HL-60 (cell line): ENCODE measurements around the gene PAM16.

Experiments
- DNase-seq, 2 experiments: peaks; one replicate each; pipeline ENCODE4 v3.0.0-alpha.2; 2010 to 2020; ENCODE audit warnings: low read depth in 1 of 2, low spot score in 1 of 2
- H3K27ac ChIP-seq: fragments of 250-450 bp; sonication (Bioruptor Pico); replicated peaks from 2 replicates; pipeline ENCODE4 v1.5.1; 2020; ENCODE audit warnings: mild to moderate bottlenecking, moderate library complexity
- H3K27me3 ChIP-seq: fragments of 250-450 bp; sonication (Bioruptor Pico); 2 replicates; pipeline ENCODE4 v1.5.1; 2021; ENCODE audit warnings: mild to moderate bottlenecking, moderate library complexity; ENCODE audit not compliant: insufficient read depth, poor library complexity, severe bottlenecking
- H3K4me3 ChIP-seq: replicated peaks from 2 replicates; pipeline ENCODE4 v1.5.1; 2011; ENCODE audit warnings: mild to moderate bottlenecking, control low read depth, low read length; ENCODE audit not compliant: insufficient read depth
- GABPA ChIP-seq: IDR thresholded peaks from 2 replicates; pipeline ENCODE4 v1.6.1; 2012; ENCODE audit warnings: low read depth
- POLR2AphosphoS5 ChIP-seq: IDR thresholded peaks from 2 replicates; pipeline ENCODE4 v1.6.1; 2012; ENCODE audit warnings: low read depth
- SPI1 ChIP-seq: IDR thresholded peaks from 2 replicates; pipeline ENCODE4 v1.6.1; 2012; ENCODE audit warnings: low read depth, mild to moderate bottlenecking, borderline replicate concordance
- TF ChIP-seq, protein P1 (sequence below): IDR thresholded peaks from one replicate; pipeline ENCODE4 v1.5.1; 2011; ENCODE audit warnings: low read length, control low read depth, inconsistent platforms; ENCODE audit not compliant: insufficient read depth
- TF ChIP-seq, protein P2 (sequence below): IDR thresholded peaks from 2 replicates; pipeline ENCODE4 v1.6.1; 2012; ENCODE audit warnings: low read depth; ENCODE audit not compliant: insufficient replicate concordance

The PAM16 gene

DNA sequence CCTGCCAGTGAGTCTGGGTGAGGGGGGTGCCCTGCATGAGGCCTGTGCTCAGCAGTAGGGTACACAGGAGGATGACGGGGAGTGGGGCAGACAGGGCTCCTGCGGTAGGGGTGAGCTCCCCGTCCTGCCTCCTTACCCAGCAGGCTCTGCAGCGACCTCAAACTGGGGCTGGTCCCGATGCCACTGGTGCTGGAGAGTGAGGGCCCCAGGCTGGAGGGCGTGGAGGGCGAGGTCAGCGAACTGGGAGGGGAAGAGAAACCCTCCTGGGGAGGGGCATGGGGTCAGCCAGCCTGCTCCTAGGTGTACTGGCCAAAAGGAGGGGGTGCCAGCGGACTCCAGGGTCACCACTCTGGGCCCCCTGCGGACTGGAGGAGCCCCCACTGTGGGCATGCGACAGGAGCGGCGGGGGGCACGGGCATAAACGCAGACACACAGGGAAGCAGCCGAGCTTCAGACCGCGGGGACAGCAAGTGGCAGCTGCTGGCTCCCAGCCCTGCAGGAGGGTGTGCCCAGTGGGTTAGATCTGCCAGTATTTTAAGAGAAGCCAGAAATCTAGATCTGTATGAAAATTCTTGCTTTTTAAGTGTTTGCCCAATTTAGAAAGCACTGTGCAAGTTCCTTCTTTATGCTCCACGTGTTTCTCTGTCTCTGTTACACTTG is 11.5 kb upstream of the PAM16 start:
- TF ChIP-seq, protein P1, sequence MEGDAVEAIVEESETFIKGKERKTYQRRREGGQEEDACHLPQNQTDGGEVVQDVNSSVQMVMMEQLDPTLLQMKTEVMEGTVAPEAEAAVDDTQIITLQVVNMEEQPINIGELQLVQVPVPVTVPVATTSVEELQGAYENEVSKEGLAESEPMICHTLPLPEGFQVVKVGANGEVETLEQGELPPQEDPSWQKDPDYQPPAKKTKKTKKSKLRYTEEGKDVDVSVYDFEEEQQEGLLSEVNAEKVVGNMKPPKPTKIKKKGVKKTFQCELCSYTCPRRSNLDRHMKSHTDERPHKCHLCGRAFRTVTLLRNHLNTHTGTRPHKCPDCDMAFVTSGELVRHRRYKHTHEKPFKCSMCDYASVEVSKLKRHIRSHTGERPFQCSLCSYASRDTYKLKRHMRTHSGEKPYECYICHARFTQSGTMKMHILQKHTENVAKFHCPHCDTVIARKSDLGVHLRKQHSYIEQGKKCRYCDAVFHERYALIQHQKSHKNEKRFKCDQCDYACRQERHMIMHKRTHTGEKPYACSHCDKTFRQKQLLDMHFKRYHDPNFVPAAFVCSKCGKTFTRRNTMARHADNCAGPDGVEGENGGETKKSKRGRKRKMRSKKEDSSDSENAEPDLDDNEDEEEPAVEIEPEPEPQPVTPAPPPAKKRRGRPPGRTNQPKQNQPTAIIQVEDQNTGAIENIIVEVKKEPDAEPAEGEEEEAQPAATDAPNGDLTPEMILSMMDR = no peak
- TF ChIP-seq, protein P2, sequence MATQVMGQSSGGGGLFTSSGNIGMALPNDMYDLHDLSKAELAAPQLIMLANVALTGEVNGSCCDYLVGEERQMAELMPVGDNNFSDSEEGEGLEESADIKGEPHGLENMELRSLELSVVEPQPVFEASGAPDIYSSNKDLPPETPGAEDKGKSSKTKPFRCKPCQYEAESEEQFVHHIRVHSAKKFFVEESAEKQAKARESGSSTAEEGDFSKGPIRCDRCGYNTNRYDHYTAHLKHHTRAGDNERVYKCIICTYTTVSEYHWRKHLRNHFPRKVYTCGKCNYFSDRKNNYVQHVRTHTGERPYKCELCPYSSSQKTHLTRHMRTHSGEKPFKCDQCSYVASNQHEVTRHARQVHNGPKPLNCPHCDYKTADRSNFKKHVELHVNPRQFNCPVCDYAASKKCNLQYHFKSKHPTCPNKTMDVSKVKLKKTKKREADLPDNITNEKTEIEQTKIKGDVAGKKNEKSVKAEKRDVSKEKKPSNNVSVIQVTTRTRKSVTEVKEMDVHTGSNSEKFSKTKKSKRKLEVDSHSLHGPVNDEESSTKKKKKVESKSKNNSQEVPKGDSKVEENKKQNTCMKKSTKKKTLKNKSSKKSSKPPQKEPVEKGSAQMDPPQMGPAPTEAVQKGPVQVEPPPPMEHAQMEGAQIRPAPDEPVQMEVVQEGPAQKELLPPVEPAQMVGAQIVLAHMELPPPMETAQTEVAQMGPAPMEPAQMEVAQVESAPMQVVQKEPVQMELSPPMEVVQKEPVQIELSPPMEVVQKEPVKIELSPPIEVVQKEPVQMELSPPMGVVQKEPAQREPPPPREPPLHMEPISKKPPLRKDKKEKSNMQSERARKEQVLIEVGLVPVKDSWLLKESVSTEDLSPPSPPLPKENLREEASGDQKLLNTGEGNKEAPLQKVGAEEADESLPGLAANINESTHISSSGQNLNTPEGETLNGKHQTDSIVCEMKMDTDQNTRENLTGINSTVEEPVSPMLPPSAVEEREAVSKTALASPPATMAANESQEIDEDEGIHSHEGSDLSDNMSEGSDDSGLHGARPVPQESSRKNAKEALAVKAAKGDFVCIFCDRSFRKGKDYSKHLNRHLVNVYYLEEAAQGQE = no peak
- TF ChIP-seq POLR2AphosphoS5 = no peak
- TF ChIP-seq GABPA = no peak
- TF ChIP-seq SPI1 = no peak
- Histone ChIP-seq H3K27ac (no peak overlapping the region), H3K27me3 (no peaks in the 10 kb centered on the region), H3K4me3 (no peak overlapping the region)
- DNase-seq = no peak

DNA sequence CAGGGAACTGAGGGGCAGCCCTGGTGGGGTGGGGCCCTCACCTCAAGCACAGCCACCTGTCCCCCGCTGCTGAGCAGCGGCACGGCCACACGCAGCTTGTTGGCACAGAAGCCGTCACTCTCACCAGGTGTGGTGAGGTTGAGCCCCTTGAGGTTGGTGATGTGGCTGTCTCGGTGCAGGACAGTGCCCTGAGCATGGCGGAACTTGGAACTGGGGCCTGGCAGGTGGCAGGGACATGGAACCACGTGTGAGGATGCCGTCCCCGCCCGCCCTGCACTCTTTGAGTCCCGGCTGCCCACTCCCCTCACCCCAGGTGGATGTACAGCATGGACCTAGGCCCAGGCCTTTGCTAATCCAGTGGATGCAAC is 10.8 kb upstream of the PAM16 start:
- no peak overlapping the region for H3K27ac ChIP-seq

DNA sequence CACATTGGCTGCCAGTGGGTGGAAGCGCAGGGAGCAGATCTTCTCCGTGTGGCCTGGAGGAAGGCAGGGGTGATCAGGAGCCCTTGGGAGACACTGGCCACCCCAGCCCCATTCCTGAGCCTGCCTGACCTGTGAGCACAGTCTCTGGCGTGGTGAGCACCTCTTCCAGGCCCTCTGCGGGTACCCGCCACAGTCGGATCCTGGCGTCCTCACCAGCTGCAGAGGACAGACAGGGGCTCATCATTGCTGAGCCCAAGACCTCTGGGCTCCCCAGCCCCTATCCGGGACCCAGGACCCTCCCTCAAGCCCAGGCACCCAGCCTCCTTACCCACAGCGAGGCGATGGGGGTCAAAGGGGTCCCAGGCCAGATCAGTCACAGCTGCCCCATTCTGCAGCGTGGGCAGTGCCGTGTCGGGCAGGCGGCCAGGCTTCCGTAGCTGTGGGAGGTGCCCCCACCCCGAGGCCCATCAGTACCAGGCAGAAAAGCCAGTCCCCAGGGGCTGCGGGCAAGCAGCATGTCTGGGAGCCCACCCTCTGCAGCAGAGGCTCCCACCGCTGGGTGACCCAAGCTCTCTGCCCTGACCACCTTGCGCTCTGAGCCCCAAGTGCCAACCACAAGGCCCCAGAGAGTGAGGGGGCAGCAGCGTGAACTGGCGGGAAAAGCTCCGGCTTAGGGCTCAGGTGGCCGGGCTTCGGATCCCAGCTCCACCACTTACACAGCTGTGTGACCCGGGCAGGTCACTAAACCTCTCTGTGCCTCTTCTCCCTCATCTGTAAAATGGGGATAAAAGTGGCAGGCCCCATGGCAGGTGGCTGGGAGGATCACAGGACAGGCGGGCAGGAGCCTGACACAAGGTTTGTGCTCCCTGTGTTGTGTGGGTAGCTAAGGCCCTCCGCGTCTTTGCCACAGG is 10.2 kb upstream of the PAM16 start:
- no peak for DNase-seq
- TF ChIP-seq, protein P2 = no peak
- no peak overlapping the region for H3K4me3 ChIP-seq
- no peak overlapping the region for H3K27ac ChIP-seq
- no peaks in the 10 kb centered on the region for H3K27me3 ChIP-seq

More for the DNA sequence above, 10.8 kb upstream of the PAM16 start:
- no peak for DNase-seq
- H3K27me3 ChIP-seq = no peaks in the 10 kb centered on the region
- H3K4me3 ChIP-seq = no peak overlapping the region
- TF ChIP-seq, protein P2 = no peak
- no peak for TF ChIP-seq POLR2AphosphoS5
- TF ChIP-seq, protein P1 = no peak
- no peak for TF ChIP-seq SPI1
